Osteoblast (primary cell): ENCODE measurements around the gene HLA-DRB1. TPM values are rescaled to one million over a fixed set of nuclear protein-coding genes. Genes with fewer than 3 reads are reported as not detected.
"Not testable (repeated sequence)": the region's sequence is repeated elsewhere in the genome, so short reads cannot be mapped to it uniquely, and the experiment has no call there.

Source experiments
- DNase-seq: peaks from one replicate; pipeline ENCODE4 v3.0.0; 2011; ENCODE audit warnings: low spot score, mixed read lengths; ENCODE audit not compliant: insufficient read length; ENCODE audit errors: missing footprints
- H2AFZ ChIP-seq: 2 replicates; pipeline ENCODE4 v1.6.0; 2011; ENCODE audit warnings: mild to moderate bottlenecking, low read length
- H3K27ac ChIP-seq: 2 replicates; pipeline ENCODE4 v1.5.1; 2011; ENCODE audit warnings: mild to moderate bottlenecking, low read depth, low read length, moderate library complexity
- H3K27me3 ChIP-seq: 2 replicates; pipeline ENCODE4 v1.6.0; 2012; ENCODE audit warnings: mild to moderate bottlenecking, control low read depth, inconsistent platforms, low read length, moderate library complexity; ENCODE audit not compliant: insufficient read depth
- H3K36me3 ChIP-seq: 2 replicates; pipeline ENCODE4 v1.5.1; 2011; ENCODE audit warnings: mild to moderate bottlenecking, low read length, control low read depth, moderate library complexity; ENCODE audit not compliant: insufficient read depth
- H3K4me1 ChIP-seq: 2 replicates; pipeline ENCODE4 v1.5.1; 2011; ENCODE audit warnings: mild to moderate bottlenecking, low read length, control low read depth, moderate library complexity; ENCODE audit not compliant: insufficient read depth
- H3K4me2 ChIP-seq: 2 replicates; pipeline ENCODE4 v1.6.0; 2011; ENCODE audit warnings: mild to moderate bottlenecking, low read length; ENCODE audit not compliant: insufficient read depth
- H3K4me3 ChIP-seq: fragments of 200-600 bp; sonication (generic); 3 replicates; pipeline ENCODE4 v1.5.1; 2012; ENCODE audit warnings: mild to moderate bottlenecking, low read length, inconsistent platforms; ENCODE audit not compliant: insufficient read depth
- H3K79me2 ChIP-seq: 2 replicates; pipeline ENCODE4 v1.6.0; 2012; ENCODE audit warnings: mild to moderate bottlenecking, low read length, control low read depth, inconsistent platforms; ENCODE audit not compliant: insufficient read depth
- H3K9me3 ChIP-seq: 2 replicates; pipeline ENCODE4 v1.5.1; 2011; ENCODE audit warnings: low read depth, low read length, control low read depth
- H4K20me1 ChIP-seq: 2 replicates; pipeline ENCODE4 v1.6.0; 2012; ENCODE audit warnings: mild to moderate bottlenecking, low read length, control low read depth; ENCODE audit not compliant: insufficient read depth
- CTCF ChIP-seq: IDR thresholded peaks from 2 replicates; pipeline ENCODE4 v1.5.1; 2011; ENCODE audit warnings: mild to moderate bottlenecking, low read depth, low read length, moderate library complexity; ENCODE audit errors: extremely low read depth
- total RNA-seq: library from RNA; depleted of rRNA; stranded (reverse); fragments of >200 nt; gene quantifications from 2 replicates; pipeline ENCODE4 v1.2.3, GENCODE V29; 2012

Gene HLA-DRB1
- total RNA-seq, 1 donor: 1.1 TPM

- no peak for TF ChIP-seq CTCF
Observed at GRCh38 chr6:32554116-32554965, 35.3 kb downstream of the HLA-DRB1 start.

GRCh38 chr6:32553037-32553742, 36.5 kb downstream of the HLA-DRB1 start:
- Histone ChIP-seq H3K4me3 (no peak overlapping the region), H4K20me1 (no peaks in the 10 kb centered on the region), H3K27ac (no peak overlapping the region), H3K79me2 (no peaks in the 10 kb centered on the region), H2AFZ (no peak overlapping the region), H3K27me3 (no peaks in the 10 kb centered on the region), H3K4me2 (no peak overlapping the region), H3K9me3 (no peaks in the 10 kb centered on the region), H3K4me1 (no peaks in the 10 kb centered on the region), H3K36me3 (no peaks in the 10 kb centered on the region)
- no peak for TF ChIP-seq CTCF
- DNase-seq: no peak

More at GRCh38 chr6:32554116-32554965, 35.3 kb downstream of the HLA-DRB1 start:
- Histone ChIP-seq H3K79me2 (no peaks in the 10 kb centered on the region), H3K4me1 (no peaks in the 10 kb centered on the region), H3K4me2 (no peak overlapping the region), H3K36me3 (no peaks in the 10 kb centered on the region), H3K27ac (no peak overlapping the region), H3K9me3 (no peaks in the 10 kb centered on the region), H3K27me3 (no peaks in the 10 kb centered on the region), H2AFZ (no peak overlapping the region), H4K20me1 (no peaks in the 10 kb centered on the region), H3K4me3 (no peak overlapping the region)
- DNase-seq: no peak

- no peak overlapping the region for H3K4me3 ChIP-seq
- H3K4me2 ChIP-seq: no peak overlapping the region
- no peaks in the 10 kb centered on the region for H3K79me2 ChIP-seq
- no peak overlapping the region for H3K27ac ChIP-seq
- no peak for DNase-seq
- H3K27me3 ChIP-seq: no peaks in the 10 kb centered on the region
- no peaks in the 10 kb centered on the region for H3K4me1 ChIP-seq
- H3K9me3 ChIP-seq: no peaks in the 10 kb centered on the region
- H4K20me1 ChIP-seq: no peaks in the 10 kb centered on the region
- no peak for TF ChIP-seq CTCF
- H2AFZ ChIP-seq: no peak overlapping the region
- H3K36me3 ChIP-seq: no peaks in the 10 kb centered on the region
Observed at GRCh38 chr6:32551410-32551809, 38.2 kb downstream of the HLA-DRB1 start.

GRCh38 chr6:32539839-32540238, 49.8 kb downstream of the HLA-DRB1 start:
- Histone ChIP-seq H2AFZ (no peak overlapping the region), H3K9me3 (no peaks in the 10 kb centered on the region), H3K27ac (no peak overlapping the region), H3K79me2 (no peaks in the 10 kb centered on the region), H3K27me3 (no peaks in the 10 kb centered on the region), H3K4me1 (no peaks in the 10 kb centered on the region), H3K4me3 (no peak overlapping the region), H3K36me3 (no peaks in the 10 kb centered on the region), H4K20me1 (no peaks in the 10 kb centered on the region), H3K4me2 (no peak overlapping the region)
- TF ChIP-seq CTCF: no peak
- DNase-seq: no peak

- H3K36me3 ChIP-seq, H3K27me3 ChIP-seq, DNase-seq, H3K4me2 ChIP-seq, H3K4me3 ChIP-seq, H2AFZ ChIP-seq, H3K4me1 ChIP-seq, H3K27ac ChIP-seq, H4K20me1 ChIP-seq, H3K79me2 ChIP-seq, H3K9me3 ChIP-seq: not testable (repeated sequence)
Observed at GRCh38 chr6:32530431-32530793, 59.2 kb downstream of the HLA-DRB1 start.
